Measurements from ENCODE around the gene EXOC4.

Gene EXOC4

DNA sequence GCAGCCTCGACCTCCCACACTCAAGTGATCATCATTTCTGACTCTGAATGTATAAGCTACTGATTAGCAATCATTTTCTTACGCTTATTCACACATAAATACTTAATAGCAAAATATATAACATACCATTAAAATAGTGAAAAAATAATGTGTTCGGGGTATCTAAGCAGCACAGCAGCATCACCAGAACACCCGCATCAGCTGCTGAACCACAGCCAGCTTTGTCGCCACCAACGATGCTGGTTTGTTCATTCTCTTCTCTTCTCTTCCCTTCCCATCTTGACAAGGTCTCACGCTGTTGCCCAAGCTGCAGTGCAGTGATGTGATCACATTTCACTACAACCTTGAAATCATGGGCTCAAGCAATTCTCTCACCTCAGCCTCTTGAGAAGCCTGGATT, 449.2 kb downstream of the EXOC4 start:
- Histone ChIP-seq H3K4me3 (ENCODE audit: low read depth, low read length, poor library complexity, severe bottlenecking) (no peak overlapping the region), H3K9me3 (ENCODE audit: low read length) (no peaks in the 10 kb centered on the region), H3F3A (ENCODE audit: insufficient read depth, low read length) (no peaks in the 10 kb centered on the region), H3K79me2 (ENCODE audit: insufficient read depth, low read length) (no peaks in the 10 kb centered on the region), H3K9me2 (ENCODE audit: low read depth, low read length) (no peaks in the 10 kb centered on the region), H3K9ac (ENCODE audit: low read length) (no peak overlapping the region), H3K27ac (ENCODE audit: low read depth, low read length, poor library complexity, severe bottlenecking) (no peak overlapping the region), H4K20me1 (ENCODE audit: insufficient read depth, low read length) (no peaks in the 10 kb centered on the region), H3K4me1 (ENCODE audit: insufficient read depth, low read length, severe bottlenecking) (no peaks in the 10 kb centered on the region), H3K36me3 (ENCODE audit: insufficient read depth, low read length) (no peaks in the 10 kb centered on the region), H3K4me2 (ENCODE audit: low read length) (no peak overlapping the region), H2AFZ (ENCODE audit: low read length) (no peak overlapping the region), H3K27me3 (ENCODE audit: insufficient read depth, low read length) (no peaks in the 10 kb centered on the region)
- TF ChIP-seq EZH2 (IDR thresholded peaks at IDR 0.05; ENCODE audit: borderline replicate concordance, low read length) = no peak
- TF ChIP-seq, protein P1, sequence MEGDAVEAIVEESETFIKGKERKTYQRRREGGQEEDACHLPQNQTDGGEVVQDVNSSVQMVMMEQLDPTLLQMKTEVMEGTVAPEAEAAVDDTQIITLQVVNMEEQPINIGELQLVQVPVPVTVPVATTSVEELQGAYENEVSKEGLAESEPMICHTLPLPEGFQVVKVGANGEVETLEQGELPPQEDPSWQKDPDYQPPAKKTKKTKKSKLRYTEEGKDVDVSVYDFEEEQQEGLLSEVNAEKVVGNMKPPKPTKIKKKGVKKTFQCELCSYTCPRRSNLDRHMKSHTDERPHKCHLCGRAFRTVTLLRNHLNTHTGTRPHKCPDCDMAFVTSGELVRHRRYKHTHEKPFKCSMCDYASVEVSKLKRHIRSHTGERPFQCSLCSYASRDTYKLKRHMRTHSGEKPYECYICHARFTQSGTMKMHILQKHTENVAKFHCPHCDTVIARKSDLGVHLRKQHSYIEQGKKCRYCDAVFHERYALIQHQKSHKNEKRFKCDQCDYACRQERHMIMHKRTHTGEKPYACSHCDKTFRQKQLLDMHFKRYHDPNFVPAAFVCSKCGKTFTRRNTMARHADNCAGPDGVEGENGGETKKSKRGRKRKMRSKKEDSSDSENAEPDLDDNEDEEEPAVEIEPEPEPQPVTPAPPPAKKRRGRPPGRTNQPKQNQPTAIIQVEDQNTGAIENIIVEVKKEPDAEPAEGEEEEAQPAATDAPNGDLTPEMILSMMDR (IDR thresholded peaks at IDR 0.05; ENCODE audit: low read length) = no peak

DNA sequence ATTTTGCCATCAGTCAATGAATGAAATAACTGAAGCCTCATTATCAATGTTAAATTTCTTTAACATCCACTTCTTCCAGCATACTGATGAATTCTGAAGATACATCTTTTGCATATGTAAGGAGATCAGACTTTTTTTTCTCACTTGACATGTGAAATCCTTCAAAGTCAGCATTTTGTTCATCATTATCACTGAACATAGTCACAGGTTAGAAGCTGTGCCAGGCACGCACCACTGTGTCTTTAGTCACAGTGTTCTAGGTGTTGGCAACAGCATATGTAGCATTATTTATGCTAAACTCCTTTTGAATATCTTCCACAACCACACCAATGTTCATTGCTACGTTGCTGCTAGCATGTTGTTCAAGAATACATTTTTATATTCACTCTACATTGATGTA, 450.1 kb downstream of the EXOC4 start:
- H3K9me2 ChIP-seq (ENCODE audit: low read depth, low read length) = no peaks in the 10 kb centered on the region
- TF ChIP-seq, protein P1 (IDR thresholded peaks at IDR 0.05; ENCODE audit: low read length) = no peak
- no peak for TF ChIP-seq EZH2 (IDR thresholded peaks at IDR 0.05; ENCODE audit: borderline replicate concordance, low read length)
- no peaks in the 10 kb centered on the region for H3K36me3 ChIP-seq (ENCODE audit: insufficient read depth, low read length)
- H4K20me1 ChIP-seq (ENCODE audit: insufficient read depth, low read length) = no peaks in the 10 kb centered on the region
- no peak overlapping the region for H3K27ac ChIP-seq (ENCODE audit: low read depth, low read length, poor library complexity, severe bottlenecking)
- no peaks in the 10 kb centered on the region for H3K4me1 ChIP-seq (ENCODE audit: insufficient read depth, low read length, severe bottlenecking)
- H3K4me2 ChIP-seq (ENCODE audit: low read length) = no peak overlapping the region
- H3K4me3 ChIP-seq (ENCODE audit: low read depth, low read length, poor library complexity, severe bottlenecking) = no peak overlapping the region
- no peak overlapping the region for H3K9ac ChIP-seq (ENCODE audit: low read length)
- H3K9me3 ChIP-seq (ENCODE audit: low read length) = no peaks in the 10 kb centered on the region
- no peaks in the 10 kb centered on the region for H3F3A ChIP-seq (ENCODE audit: insufficient read depth, low read length)
- H2AFZ ChIP-seq (ENCODE audit: low read length) = no peak overlapping the region
- H3K79me2 ChIP-seq (ENCODE audit: insufficient read depth, low read length) = no peaks in the 10 kb centered on the region
- no peaks in the 10 kb centered on the region for H3K27me3 ChIP-seq (ENCODE audit: insufficient read depth, low read length)

DNA sequence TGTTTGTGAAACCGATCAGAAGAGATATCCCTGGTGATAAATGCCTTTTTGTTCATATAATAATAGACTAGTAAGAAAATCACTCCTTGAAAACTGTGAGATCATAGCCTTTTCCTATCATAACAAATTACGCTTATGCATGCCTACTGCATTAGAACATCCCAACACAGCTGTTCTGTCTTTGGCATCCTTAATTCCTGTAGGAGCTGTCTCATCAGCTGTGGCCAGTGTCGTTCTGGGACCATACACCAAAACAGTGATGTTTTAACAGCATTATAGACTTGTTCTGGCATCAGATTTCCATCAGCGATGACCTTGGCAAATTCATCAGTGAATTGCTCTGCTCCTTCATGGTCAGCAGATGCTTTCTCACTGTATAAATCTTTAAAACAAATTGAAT, 450.7 kb downstream of the EXOC4 start:
- Histone ChIP-seq H3K36me3 (ENCODE audit: insufficient read depth, low read length) (no peaks in the 10 kb centered on the region), H3F3A (ENCODE audit: insufficient read depth, low read length) (no peaks in the 10 kb centered on the region), H3K9me3 (ENCODE audit: low read length) (no peaks in the 10 kb centered on the region), H3K27ac (ENCODE audit: low read depth, low read length, poor library complexity, severe bottlenecking) (no peak overlapping the region), H4K20me1 (ENCODE audit: insufficient read depth, low read length) (no peaks in the 10 kb centered on the region), H3K4me2 (ENCODE audit: low read length) (no peak overlapping the region), H3K27me3 (ENCODE audit: insufficient read depth, low read length) (no peaks in the 10 kb centered on the region), H3K9me2 (ENCODE audit: low read depth, low read length) (no peaks in the 10 kb centered on the region), H3K4me3 (ENCODE audit: low read depth, low read length, poor library complexity, severe bottlenecking) (no peak overlapping the region), H3K9ac (ENCODE audit: low read length) (no peak overlapping the region), H3K4me1 (ENCODE audit: insufficient read depth, low read length, severe bottlenecking) (no peaks in the 10 kb centered on the region), H3K79me2 (ENCODE audit: insufficient read depth, low read length) (no peaks in the 10 kb centered on the region), H2AFZ (ENCODE audit: low read length) (no peak overlapping the region)
- TF ChIP-seq EZH2 (IDR thresholded peaks at IDR 0.05; ENCODE audit: borderline replicate concordance, low read length) = no peak
- TF ChIP-seq, protein P1 (IDR thresholded peaks at IDR 0.05; ENCODE audit: low read length) = no peak

Data from OCI-LY1 (cell line).